GM18868 (cell line): Measurements from ENCODE around the gene EMC8.

Experiments
- ATAC-seq: cut with Tn5 transposase; IDR thresholded peaks from one replicate; pipeline ENCODE4 v1.9.1; 2021; ENCODE audit warnings: mild to moderate bottlenecking, moderate library complexity; ENCODE audit not compliant: unreplicated experiment

Gene EMC8

GRCh38 chr16:85757341-85757822 is 42.0 kb downstream of the EMC8 start:
- ATAC-seq = peak; percentile 30

DNA sequence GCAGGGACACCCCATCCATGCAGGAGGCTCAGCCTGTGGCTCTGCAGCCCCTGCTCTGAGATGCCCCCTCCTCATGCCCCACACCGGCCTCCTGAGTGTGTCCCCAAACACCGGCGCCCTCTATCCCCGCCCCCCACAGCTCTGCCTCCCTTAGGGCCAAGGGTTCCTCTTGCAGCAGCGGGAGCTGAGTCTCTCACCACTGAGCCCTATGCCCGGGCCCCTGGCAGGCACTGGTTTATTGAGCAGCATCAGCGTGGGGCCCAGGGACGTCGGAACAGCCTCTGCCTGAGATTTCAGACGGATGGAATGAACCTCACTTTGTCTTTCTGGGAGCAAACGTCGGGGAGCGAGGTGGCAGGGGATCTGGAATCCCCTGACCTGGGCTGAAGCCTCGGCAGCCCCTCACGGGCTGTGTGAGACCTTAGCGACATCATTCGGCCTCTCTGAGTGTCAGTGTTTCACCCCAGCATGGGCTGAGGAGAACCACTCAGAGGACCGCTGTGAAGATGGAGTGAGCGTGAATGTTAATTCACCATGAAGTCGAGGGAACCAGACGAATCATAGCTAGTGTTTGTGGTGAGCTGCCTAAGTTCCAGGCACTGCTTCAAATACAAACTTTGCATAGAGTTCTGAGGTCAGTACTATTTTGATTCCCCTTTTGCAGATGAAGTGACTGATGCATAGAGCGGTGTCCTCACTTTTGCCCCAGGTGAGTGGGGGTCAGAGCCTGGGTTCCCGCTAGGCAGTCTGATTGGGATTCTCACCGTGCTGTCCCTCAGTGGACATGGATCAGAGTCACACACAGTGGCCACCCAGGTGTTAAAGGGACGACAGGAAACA is 43.2 kb downstream of the EMC8 start:
- ATAC-seq = peak; percentile 31

DNA sequence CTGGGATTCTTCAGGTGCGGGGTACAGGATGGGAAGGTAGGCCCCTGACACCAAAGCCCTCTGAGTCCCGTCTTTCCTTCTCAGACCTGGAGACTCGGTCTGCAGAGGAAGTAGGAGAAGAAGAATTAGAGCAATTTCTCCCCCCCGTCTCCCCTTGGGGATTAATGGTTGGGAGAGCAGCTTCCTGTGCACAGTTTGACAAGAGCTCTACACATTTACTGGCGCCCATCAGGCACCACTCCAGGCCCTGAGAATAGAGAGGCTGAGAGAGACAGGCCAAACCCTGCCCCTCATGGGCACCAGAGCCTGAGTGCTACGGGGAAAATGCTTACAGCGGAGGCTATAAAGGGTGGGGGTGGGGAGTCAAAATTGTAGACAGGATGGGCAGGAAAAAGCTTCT is 44.9 kb downstream of the EMC8 start:
- ATAC-seq = no peak

GRCh38 chr16:85753976-85754375 is 45.4 kb downstream of the EMC8 start:
- no peak for ATAC-seq

DNA sequence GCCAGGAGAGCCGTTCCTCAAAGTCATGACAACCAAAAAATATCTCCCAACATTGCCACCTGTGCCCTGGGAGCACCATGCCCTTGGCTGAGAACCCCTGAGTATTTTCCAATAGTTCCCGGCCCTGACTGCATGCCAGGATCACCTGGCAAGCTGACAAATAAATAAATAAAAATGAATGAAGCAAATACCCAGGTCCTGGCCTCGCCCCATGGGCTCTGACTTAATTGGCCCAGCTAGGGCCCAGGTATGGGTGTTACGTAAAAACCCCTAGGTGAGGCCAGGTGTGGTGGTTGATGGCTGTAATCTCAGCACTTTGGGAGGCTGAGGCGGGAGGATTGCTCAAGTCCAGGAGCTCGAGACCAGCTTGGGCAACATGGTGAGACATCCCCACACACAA is 45.8 kb downstream of the EMC8 start:
- ATAC-seq = no peak

- ATAC-seq = no peak
Observed at GRCh38 chr16:85752511-85753420, 46.6 kb downstream of the EMC8 start.

DNA sequence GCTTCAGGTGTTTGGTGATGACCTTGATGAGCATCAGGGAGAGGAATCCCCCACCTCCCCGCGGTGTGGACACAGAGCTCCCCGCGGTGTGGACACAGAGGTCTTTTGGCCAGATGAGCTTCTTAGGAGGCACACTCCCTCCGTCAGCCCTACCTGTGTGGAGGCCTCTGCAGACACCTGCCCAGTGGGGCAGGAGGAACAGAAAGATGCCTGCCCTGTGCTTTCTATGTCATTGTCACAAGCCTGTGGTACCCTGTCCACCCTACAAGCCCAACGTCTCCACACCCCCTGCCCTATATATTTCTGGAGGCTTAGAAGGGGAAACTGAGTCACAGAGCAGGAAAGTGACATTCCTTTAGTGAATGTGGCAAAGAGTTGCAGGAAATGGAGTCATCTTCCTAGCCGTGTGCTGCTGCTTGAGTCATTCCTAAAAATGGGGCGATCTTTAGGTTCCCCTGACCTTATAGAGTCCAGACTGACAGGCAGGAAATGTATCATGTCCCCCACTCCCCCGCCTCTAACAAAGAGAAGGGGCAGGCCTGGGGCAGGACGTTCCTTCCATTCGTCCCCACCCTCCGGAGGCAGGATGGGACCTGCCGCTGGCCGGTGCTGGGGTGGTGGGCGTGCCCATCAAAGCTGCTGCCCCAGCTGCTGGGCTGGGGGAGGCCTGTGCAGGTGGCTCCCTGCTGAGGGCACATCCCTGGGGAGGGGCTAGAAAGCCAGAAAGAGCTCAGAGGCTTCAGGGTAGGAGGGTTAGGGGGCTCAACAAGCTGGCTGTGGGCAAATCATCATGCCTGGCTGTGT is 47.4 kb downstream of the EMC8 start:
- no peak for ATAC-seq

- ATAC-seq = peak; percentile 24
Observed at GRCh38 chr16:85750827-85751697, 48.3 kb downstream of the EMC8 start, which contains the start of gene C16orf74. C16orf74 (minus strand) TSS chr16:85751096; CDS start chr16:85735217, 15,879 bp downstream.

DNA sequence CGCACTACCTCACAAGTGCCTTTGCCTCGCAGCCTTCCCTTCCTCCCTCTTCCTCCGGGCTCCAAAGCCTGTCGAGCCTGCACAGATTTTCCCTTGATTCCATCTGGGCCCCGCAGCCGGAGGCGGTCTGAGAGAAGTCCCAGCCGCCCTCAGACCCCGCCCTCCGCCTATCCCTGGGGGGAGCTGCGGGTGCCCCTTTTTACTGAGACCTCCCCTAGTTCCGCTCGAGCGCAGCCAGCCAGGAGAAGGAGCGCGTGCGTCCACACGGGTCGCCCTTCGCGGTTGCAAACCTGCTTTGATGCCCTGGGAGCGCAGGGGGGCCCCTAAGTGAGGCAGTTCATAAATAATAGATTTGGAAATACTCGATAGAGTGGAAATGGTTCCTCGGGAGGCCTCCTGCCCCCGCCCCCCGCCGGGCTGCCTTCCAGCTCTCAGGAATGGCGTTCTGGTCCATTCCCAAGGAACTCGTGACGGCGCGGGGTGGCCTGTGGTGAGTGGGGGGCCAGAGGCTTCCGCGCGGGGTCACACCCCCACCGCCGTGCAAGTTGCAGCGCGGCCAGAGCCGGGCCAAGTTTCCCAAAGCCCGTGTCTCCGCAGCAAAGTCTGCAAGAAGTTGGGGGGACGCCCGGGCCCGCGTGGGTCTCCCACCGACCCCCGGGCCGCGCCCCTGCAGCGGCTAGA is 49.1 kb downstream of the EMC8 start:
- no peak for ATAC-seq

GRCh38 chr16:85749771-85750145 is 49.6 kb downstream of the EMC8 start:
- ATAC-seq = no peak

DNA sequence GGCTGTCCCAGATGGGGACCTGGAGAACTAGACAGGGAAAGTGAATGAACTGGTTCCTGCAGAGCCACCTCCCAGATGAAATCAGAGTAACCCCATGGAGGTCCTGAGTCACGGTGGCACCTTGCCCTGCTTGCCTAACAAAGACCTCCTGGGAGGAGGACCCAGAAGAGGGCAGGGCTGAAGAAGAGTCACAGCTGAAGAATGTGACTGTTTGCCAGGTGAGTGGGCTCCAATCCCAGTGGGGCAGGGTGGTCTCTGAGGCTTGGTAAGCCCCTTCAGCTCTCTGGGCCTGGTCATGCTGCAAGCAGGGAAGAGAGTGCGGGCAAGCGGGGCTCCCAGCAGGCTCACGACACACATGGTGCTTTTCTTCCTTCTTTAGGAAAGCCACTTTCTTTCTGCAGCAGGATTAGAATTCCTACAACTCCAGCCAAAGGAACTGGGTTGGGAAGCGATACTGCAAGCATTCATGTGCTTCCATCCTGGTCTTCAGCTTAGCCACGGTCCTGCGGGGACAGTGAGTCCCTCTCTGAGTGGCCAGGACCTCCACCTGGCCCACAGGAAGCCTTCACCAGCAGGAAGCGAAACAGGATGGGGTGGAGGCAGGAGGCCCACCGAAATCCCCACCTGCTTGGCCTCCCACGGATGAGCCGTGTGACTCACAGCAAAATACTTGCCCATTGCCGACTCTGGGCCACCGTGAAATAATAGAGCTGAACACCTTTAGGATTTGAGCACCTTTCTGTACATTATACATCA is 52.7 kb downstream of the EMC8 start:
- ATAC-seq = no peak

DNA sequence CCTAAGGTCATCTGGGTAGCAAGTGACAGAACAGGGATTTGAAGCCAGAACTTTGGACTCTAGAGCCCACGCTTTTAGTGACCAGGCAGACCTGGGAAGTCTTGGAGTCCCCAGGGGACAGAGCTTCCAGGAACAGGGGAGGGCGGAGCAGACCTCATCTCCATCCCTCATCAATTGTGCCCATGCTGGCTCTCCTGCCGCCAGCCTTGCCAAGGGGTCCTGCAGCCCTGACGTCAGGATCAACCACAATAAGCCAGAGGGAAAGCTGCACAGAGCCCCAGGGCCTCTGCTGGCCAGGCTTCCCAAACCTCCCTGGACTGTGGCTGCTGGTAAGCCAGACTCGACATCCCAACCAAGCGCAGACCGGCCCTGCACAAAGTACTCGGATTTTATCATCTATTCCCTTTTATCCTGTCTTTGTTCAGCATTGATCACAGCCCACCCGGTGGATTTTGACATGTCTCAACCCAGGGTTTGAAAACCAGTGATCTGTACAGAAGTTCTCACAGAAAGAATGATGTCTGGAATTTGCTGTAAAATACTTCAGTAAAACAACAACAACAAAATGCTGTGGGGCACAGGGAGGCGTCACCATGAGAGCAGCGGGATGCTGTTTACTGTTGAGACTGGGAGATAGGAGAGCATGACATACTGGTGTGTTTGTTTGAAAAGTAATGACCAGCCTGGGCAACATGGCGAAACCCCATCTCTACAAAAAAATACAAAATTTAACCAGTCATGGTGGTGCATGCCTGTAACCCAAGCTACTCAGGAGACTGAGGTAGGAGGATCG is 60.2 kb downstream of the EMC8 start:
- ATAC-seq = no peak

GRCh38 chr16:85736921-85737320 is 62.4 kb downstream of the EMC8 start:
- ATAC-seq = no peak

DNA sequence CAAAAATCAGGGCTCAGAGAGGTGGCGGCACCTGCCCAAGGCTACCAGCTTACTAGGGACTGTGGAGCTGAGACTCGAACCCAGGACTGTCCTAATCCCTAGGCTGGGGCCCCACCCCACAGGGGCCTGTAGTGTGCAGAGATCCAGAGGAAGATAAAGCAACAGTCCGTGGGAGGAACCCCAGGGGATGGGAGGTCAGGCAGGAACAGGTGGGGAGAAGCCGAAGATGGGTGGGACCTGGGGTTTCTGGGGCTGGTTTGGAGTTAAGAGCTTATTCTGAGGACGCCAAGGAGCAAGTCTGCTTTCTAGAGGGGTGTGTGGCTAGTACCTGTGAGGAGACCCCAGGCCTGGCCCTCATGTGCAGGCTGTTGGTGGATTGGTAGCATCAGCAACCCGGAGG is 63.4 kb downstream of the EMC8 start:
- ATAC-seq = no peak

DNA sequence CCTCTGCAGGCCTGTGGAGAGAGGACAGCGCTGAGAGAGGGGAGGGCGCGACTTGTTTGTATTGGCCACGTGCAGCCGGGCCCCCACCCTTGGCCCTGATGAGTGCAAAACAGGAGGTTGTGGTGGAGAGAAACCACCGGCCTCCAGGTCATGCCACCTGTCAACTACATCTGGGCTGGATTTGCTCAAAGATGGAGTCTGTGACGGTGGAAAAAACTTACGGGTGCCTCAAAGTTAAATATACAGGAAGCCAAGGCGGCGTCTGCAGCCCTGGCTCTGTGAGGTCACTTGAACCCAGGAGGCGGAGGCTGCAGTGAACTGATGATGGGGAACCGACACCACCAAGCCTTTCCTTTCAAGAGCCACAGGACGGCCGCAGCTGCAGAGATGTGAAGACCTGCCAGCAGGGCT is 64.1 kb downstream of the EMC8 start:
- ATAC-seq = peak; percentile 75

DNA sequence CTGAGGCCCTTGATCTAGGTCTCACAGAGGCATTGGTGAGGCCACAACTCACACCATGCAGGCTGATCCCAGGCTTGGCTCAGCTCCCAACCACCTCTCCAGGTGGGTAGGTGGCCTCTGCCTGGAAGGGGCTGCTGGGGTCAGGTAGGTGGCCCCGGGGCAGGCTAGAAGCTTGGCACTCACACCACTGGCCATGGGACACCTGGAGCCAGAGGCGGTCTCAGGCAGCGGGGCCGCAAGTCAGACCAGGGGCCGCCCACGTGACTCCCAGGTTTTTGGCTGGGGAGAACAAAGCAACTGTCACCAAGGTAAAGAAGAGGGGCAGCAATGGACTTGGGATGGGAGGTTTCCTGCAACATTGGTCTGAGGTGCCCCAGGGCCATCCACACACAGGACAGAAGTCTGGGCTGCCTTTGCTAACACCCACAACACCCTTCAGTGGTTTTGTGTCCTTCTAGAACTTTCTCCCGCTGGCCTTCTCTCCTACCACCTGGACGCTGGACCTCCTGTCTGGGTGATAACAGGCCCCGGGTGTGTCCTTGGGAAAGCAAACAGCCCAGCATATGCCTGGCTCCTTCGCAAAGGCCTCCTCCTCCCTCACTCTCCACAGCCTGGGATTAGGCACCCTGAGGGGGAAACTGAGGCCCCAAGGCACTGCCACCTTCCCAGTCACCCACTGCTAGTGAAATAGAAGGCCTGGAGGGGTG is 64.9 kb downstream of the EMC8 start:
- ATAC-seq = no peak

- ATAC-seq = no peak
Observed at GRCh38 chr16:85733839-85734170, 65.5 kb downstream of the EMC8 start.
